SK-N-SH (cell line): ENCODE data around the gene HNRNPC. TPM values are rescaled to one million over a fixed set of nuclear protein-coding genes. Genes with fewer than 3 reads are reported as not detected.

Experiments used
- CTCF ChIA-PET: fragments of 300-600, 350-600 bp; formaldehyde crosslinking; extraction: SDS; loops from one replicate; lab custom pipeline; 2021; lab: Yijun Ruan, JAX
- POLR2A ChIA-PET: fragments of 350-600 bp; sonication (Branson Sonifier 250); formaldehyde crosslinking; extraction: SDS; loops from one replicate; lab custom pipeline; 2020; ENCODE audit warnings: antibody characterized with exemption, inconsistent platforms; lab: Yijun Ruan, JAX
- DNase-seq: peaks from one replicate; pipeline ENCODE4 v3.0.0; 2012
- H2AFZ ChIP-seq: fragments of 200-600 bp; sonication (generic); 2 replicates; pipeline ENCODE4 v1.8.1; 2016; ENCODE audit warnings: antibody characterized with exemption, mild to moderate bottlenecking, low read depth
- H3F3A ChIP-seq: fragments of 200-600 bp; sonication (generic); replicated peaks from 2 replicates; pipeline ENCODE3; 2016; ENCODE audit warnings: antibody characterized with exemption, mild to moderate bottlenecking; ENCODE audit not compliant: insufficient read depth
- H3K27ac ChIP-seq, 2 experiments: fragments of 200-500 bp in 1 of 2; fragments of 200-600 bp in 1 of 2; sonication (Bioruptor generic) in 1 of 2; sonication (generic), shearing (Covaris generic) in 1 of 2; 2 replicates each; pipeline versions ENCODE4 v1.5.1 to v1.6.1; 2014 to 2016; ENCODE audit warnings: low read depth in 2 of 2, inconsistent platforms in 1 of 2, low read length in 1 of 2, mild to moderate bottlenecking in 1 of 2, mixed read lengths in 1 of 2
- H3K27me3 ChIP-seq: fragments of 200-600 bp; sonication (generic), shearing (Covaris generic); 2 replicates; pipeline ENCODE4 v1.6.1; 2016; ENCODE audit warnings: mixed run types; ENCODE audit not compliant: insufficient read depth
- H3K36me3 ChIP-seq, 2 experiments: fragments of 200-500 bp in 1 of 2; fragments of 200-600 bp in 1 of 2; sonication (Bioruptor generic) in 1 of 2; sonication (generic) in 1 of 2; replicated peaks in 1 of 2; 2 replicates each; pipeline versions ENCODE3 to v1.5.1; 2014 to 2016; ENCODE audit warnings: low read length in 1 of 2, mild to moderate bottlenecking in 1 of 2; ENCODE audit not compliant: insufficient read depth in 2 of 2, control insufficient read depth in 1 of 2
- H3K4me1 ChIP-seq, 2 experiments: fragments of 200-500 bp in 1 of 2; fragments of 200-600 bp in 1 of 2; sonication (Bioruptor generic) in 1 of 2; sonication (generic), shearing (Covaris generic) in 1 of 2; 2 replicates each; pipeline versions ENCODE4 v1.5.1 to v1.6.1; 2014 to 2016; ENCODE audit warnings: low read depth in 1 of 2, low read length in 1 of 2, mixed run types in 1 of 2; ENCODE audit not compliant: insufficient read depth in 2 of 2, control insufficient read depth in 1 of 2
- H3K4me2 ChIP-seq: fragments of 200-600 bp; sonication (generic), shearing (Covaris generic); 2 replicates; pipeline ENCODE4 v1.6.1; 2017; ENCODE audit warnings: mixed run types
- H3K4me3 ChIP-seq, 2 experiments: fragments of 200-500 bp in 1 of 2; fragments of 200-600 bp in 1 of 2; sonication (Bioruptor generic) in 1 of 2; sonication (generic), shearing (Covaris generic) in 1 of 2; 2 replicates each; pipeline versions ENCODE4 v1.5.1 to v1.8.1; 2014 to 2016; ENCODE audit warnings: low read depth in 2 of 2, inconsistent platforms in 1 of 2, low read length in 1 of 2, mild to moderate bottlenecking in 1 of 2, mixed read lengths in 1 of 2, moderate library complexity in 1 of 2
- H3K79me2 ChIP-seq: fragments of 200-600 bp; sonication (generic); 2 replicates; pipeline ENCODE4 v1.8.1; 2017; ENCODE audit warnings: mild to moderate bottlenecking; ENCODE audit not compliant: insufficient read depth
- H3K9ac ChIP-seq: fragments of 200-600 bp; sonication (generic); 2 replicates; pipeline ENCODE4 v1.6.1; 2017; ENCODE audit warnings: mixed run types
- H3K9me2 ChIP-seq: fragments of 200-600 bp; sonication (generic); 2 replicates; pipeline ENCODE4 v1.6.1; 2017; ENCODE audit warnings: mixed run types
- H3K9me3 ChIP-seq: fragments of 200-600 bp; sonication (generic); 2 replicates; pipeline ENCODE4 v1.6.1; 2017; ENCODE audit warnings: mixed run types, mild to moderate bottlenecking, moderate library complexity
- H4K20me1 ChIP-seq: fragments of 200-600 bp; sonication (generic); 2 replicates; pipeline ENCODE4 v1.6.1; 2017; ENCODE audit warnings: mild to moderate bottlenecking, mixed run types; ENCODE audit not compliant: insufficient read depth
- ELF1 ChIP-seq: IDR thresholded peaks from 2 replicates; pipeline ENCODE4 v1.4.0; 2012
- EZH2phosphoT487 ChIP-seq: fragments of 200-600 bp; sonication (generic); IDR thresholded peaks from 2 replicates; pipeline ENCODE4 v1.6.1; 2017; ENCODE audit warnings: low read depth, mixed run types, mild to moderate bottlenecking, antibody characterized with exemption, moderate library complexity, borderline replicate concordance
- FOXM1 ChIP-seq: IDR thresholded peaks from 2 replicates; pipeline ENCODE4 v1.4.0; 2012; ENCODE audit warnings: low read depth, mild to moderate bottlenecking
- GATA2 ChIP-seq: sonication (generic); formaldehyde crosslinking; IDR thresholded peaks from 2 replicates; pipeline ENCODE4 v1.5.0; 2020; ENCODE audit warnings: mild to moderate bottlenecking, missing genetic modification reagents
- JUND ChIP-seq: IDR thresholded peaks from 2 replicates; pipeline ENCODE4 v1.4.0; 2012
- NFIC ChIP-seq: IDR thresholded peaks from 2 replicates; pipeline ENCODE4 v1.4.0; 2012; ENCODE audit warnings: borderline replicate concordance
- RCOR1 ChIP-seq: fragments of 150-350 bp; IDR thresholded peaks from 2 replicates; pipeline ENCODE4 v1.6.1; 2017; ENCODE audit warnings: antibody characterized with exemption, low read length
- RXRA ChIP-seq: IDR thresholded peaks from 2 replicates; pipeline ENCODE4 v1.4.0; 2012; ENCODE audit warnings: low read depth, mild to moderate bottlenecking, borderline replicate concordance
- SIN3A ChIP-seq: IDR thresholded peaks from 2 replicates; pipeline ENCODE4 v1.6.1; 2012; ENCODE audit warnings: low read depth, mild to moderate bottlenecking, low read length, moderate library complexity, borderline replicate concordance
- TEAD4 ChIP-seq: IDR thresholded peaks from 2 replicates; pipeline ENCODE4 v1.4.0; 2012; ENCODE audit warnings: mild to moderate bottlenecking, borderline replicate concordance; ENCODE audit not compliant: insufficient read depth
- WGBS: methylation state at CpG from one replicate; pipeline ENCODE4 v1.1.6; 2017; ENCODE audit warnings: low lambda C conversion rate; 5-methylcytosine and 5-hydroxymethylcytosine counted together
- polyA plus RNA-seq, 3 experiments: library from polyadenylated mRNA; depleted of rRNA; stranded (reverse); fragments of >200 nt; gene quantifications; 2 replicates each; pipeline ENCODE4 v1.2.3, GENCODE V29; 2012
- TF ChIP-seq, protein P1 (sequence below): IDR thresholded peaks from 2 replicates; pipeline ENCODE4 v1.4.0; 2012; ENCODE audit warnings: low read depth, borderline replicate concordance
- TF ChIP-seq, protein P2 (sequence below): IDR thresholded peaks from 2 replicates; pipeline ENCODE4 v1.6.1; 2012; ENCODE audit warnings: mild to moderate bottlenecking, low read depth, low read length, moderate library complexity
- TF ChIP-seq, protein P3 (sequence below): fragments of 200-600 bp; sonication (generic); IDR thresholded peaks from 2 replicates; pipeline ENCODE4 v1.6.1; 2017; ENCODE audit warnings: antibody characterized with exemption, mild to moderate bottlenecking, moderate library complexity
- TF ChIP-seq, protein P4 (sequence below): fragments of 150-350 bp; IDR thresholded peaks from 2 replicates; pipeline ENCODE4 v1.6.1; 2016; ENCODE audit warnings: mild to moderate bottlenecking, low read depth, low read length

The HNRNPC gene
- polyA plus RNA-seq, 1 of the 3 experiments (the other 2 are of a cell fraction), result 341 TPM

DNA sequence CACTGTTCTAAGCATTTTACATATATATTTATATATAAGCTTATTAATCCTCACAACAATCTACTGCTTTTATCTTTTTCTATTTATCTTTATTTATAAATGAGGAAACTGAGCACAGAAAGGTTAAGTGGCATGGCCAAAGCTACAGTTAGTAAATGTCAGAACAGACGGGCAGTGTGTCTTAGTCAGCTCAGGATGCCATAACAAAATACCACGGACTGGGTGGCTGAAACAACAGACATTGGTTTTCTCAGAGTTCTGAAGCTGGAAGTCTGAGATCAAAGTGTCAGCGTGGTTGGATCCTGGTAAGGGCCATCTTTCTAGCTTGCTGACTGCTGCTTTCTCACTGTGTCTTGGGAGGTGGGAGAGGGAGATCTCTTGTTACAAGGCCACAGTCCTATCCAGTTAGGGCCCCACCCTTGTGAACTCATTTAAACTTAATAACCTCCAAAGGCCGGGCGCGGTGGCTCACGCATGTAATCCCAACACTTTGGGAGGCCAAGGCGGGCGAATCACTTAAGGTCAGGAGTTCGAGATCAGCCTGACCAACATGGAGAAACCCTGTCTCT is 30.4 kb upstream of the HNRNPC start:
- POLR2A ChIA-PET, result no interaction called here
- no peaks in the 10 kb centered on the region for H3F3A ChIP-seq

More for the DNA sequence above, 30.4 kb upstream of the HNRNPC start:
- Histone ChIP-seq H3K27me3 (peaks cover 19% of the 10 kb centered on the region; the same call in 1 of the 2 replicates), H3K9me2 (no peaks in the 10 kb centered on the region), H2AFZ (no peak overlapping the region), H3K27ac (no peak overlapping the region), H4K20me1 (no peaks in the 10 kb centered on the region), H3K4me2 (no peak overlapping the region), H3K79me2 (no peaks in the 10 kb centered on the region), H3K4me1 (no peaks in the 10 kb centered on the region; a peak in 1 of 4 replicates), H3K4me3 (no peak overlapping the region), H3K9ac (no peak overlapping the region), H3K36me3 (no peaks in the 10 kb centered on the region), H3K9me3 (no peaks in the 10 kb centered on the region)
- WGBS, result 85% methylated on average over 10 of the region's 10 CpGs
- DNase-seq, result no peak
- TF ChIP-seq NFIC, result no peak
- TF ChIP-seq, protein P1, sequence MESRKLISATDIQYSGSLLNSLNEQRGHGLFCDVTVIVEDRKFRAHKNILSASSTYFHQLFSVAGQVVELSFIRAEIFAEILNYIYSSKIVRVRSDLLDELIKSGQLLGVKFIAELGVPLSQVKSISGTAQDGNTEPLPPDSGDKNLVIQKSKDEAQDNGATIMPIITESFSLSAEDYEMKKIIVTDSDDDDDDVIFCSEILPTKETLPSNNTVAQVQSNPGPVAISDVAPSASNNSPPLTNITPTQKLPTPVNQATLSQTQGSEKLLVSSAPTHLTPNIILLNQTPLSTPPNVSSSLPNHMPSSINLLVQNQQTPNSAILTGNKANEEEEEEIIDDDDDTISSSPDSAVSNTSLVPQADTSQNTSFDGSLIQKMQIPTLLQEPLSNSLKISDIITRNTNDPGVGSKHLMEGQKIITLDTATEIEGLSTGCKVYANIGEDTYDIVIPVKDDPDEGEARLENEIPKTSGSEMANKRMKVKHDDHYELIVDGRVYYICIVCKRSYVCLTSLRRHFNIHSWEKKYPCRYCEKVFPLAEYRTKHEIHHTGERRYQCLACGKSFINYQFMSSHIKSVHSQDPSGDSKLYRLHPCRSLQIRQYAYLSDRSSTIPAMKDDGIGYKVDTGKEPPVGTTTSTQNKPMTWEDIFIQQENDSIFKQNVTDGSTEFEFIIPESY, result no peak
- TF ChIP-seq RXRA, result no peak
- TF ChIP-seq TEAD4, result no peak
- no peak for TF ChIP-seq FOXM1
- TF ChIP-seq, protein P2, sequence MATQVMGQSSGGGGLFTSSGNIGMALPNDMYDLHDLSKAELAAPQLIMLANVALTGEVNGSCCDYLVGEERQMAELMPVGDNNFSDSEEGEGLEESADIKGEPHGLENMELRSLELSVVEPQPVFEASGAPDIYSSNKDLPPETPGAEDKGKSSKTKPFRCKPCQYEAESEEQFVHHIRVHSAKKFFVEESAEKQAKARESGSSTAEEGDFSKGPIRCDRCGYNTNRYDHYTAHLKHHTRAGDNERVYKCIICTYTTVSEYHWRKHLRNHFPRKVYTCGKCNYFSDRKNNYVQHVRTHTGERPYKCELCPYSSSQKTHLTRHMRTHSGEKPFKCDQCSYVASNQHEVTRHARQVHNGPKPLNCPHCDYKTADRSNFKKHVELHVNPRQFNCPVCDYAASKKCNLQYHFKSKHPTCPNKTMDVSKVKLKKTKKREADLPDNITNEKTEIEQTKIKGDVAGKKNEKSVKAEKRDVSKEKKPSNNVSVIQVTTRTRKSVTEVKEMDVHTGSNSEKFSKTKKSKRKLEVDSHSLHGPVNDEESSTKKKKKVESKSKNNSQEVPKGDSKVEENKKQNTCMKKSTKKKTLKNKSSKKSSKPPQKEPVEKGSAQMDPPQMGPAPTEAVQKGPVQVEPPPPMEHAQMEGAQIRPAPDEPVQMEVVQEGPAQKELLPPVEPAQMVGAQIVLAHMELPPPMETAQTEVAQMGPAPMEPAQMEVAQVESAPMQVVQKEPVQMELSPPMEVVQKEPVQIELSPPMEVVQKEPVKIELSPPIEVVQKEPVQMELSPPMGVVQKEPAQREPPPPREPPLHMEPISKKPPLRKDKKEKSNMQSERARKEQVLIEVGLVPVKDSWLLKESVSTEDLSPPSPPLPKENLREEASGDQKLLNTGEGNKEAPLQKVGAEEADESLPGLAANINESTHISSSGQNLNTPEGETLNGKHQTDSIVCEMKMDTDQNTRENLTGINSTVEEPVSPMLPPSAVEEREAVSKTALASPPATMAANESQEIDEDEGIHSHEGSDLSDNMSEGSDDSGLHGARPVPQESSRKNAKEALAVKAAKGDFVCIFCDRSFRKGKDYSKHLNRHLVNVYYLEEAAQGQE, result no peak
- TF ChIP-seq, protein P3, sequence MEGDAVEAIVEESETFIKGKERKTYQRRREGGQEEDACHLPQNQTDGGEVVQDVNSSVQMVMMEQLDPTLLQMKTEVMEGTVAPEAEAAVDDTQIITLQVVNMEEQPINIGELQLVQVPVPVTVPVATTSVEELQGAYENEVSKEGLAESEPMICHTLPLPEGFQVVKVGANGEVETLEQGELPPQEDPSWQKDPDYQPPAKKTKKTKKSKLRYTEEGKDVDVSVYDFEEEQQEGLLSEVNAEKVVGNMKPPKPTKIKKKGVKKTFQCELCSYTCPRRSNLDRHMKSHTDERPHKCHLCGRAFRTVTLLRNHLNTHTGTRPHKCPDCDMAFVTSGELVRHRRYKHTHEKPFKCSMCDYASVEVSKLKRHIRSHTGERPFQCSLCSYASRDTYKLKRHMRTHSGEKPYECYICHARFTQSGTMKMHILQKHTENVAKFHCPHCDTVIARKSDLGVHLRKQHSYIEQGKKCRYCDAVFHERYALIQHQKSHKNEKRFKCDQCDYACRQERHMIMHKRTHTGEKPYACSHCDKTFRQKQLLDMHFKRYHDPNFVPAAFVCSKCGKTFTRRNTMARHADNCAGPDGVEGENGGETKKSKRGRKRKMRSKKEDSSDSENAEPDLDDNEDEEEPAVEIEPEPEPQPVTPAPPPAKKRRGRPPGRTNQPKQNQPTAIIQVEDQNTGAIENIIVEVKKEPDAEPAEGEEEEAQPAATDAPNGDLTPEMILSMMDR, result no peak
- no peak for TF ChIP-seq SIN3A
- TF ChIP-seq, protein P4, sequence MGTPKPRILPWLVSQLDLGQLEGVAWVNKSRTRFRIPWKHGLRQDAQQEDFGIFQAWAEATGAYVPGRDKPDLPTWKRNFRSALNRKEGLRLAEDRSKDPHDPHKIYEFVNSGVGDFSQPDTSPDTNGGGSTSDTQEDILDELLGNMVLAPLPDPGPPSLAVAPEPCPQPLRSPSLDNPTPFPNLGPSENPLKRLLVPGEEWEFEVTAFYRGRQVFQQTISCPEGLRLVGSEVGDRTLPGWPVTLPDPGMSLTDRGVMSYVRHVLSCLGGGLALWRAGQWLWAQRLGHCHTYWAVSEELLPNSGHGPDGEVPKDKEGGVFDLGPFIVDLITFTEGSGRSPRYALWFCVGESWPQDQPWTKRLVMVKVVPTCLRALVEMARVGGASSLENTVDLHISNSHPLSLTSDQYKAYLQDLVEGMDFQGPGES, result no peak
- no peak for TF ChIP-seq RCOR1
- no peak for TF ChIP-seq ELF1
- TF ChIP-seq JUND, result no peak
- TF ChIP-seq EZH2phosphoT487, result no peak
- TF ChIP-seq GATA2 (CRISPR knock-in tag), result no peak
- CTCF ChIA-PET, result interaction anchor here (1.1 kb wide), 1 partner anchor 14 kb away, joined by 3 read pairs; no protein-coding TSS in a partner anchor
